PFSK-1 (cell line): ENCODE results near the gene MAML2.

Experiments used
- FOXP2 ChIP-seq: optimal IDR thresholded peaks from 2 replicates; pipeline ENCODE3; 2011; ENCODE audit warnings: borderline replicate concordance, control low read depth, inconsistent platforms; ENCODE audit not compliant: insufficient read depth; ENCODE audit errors: extremely low read length, extremely low read depth
- POLR2AphosphoS5 ChIP-seq: IDR thresholded peaks from 2 replicates; pipeline ENCODE4 v1.6.1; 2012; ENCODE audit warnings: low read depth, mild to moderate bottlenecking, control low read depth, low read length, moderate library complexity
- REST ChIP-seq, 2 experiments: IDR thresholded peaks; 2 replicates each; pipeline versions ENCODE4 v1.6.1 to v1.8.0; 2011 to 2012; ENCODE audit warnings: low read depth in 2 of 2, low read length in 2 of 2, control low read depth in 1 of 2, inconsistent platforms in 1 of 2, mild to moderate bottlenecking in 1 of 2, moderate library complexity in 1 of 2; ENCODE audit not compliant: insufficient read depth in 1 of 2
- SIN3A ChIP-seq: IDR thresholded peaks from 2 replicates; pipeline ENCODE4 v1.6.1; 2012; ENCODE audit warnings: mild to moderate bottlenecking, low read length, moderate library complexity, borderline replicate concordance; ENCODE audit not compliant: insufficient read depth
- TAF1 ChIP-seq: IDR thresholded peaks from 2 replicates; pipeline ENCODE4 v1.6.1; 2012; ENCODE audit warnings: low read length, control low read depth, borderline replicate concordance; ENCODE audit not compliant: insufficient read depth

MAML2 gene

GRCh38 chr11:96103102-96103501 is 239.9 kb downstream of the MAML2 start:
- TF ChIP-seq SIN3A (no peak), REST (IDR thresholded peaks at IDR 0.05; ENCODE audit: insufficient read depth in 1 of 2, low read depth in 2 of 2, low read length in 2 of 2) (no peak), FOXP2 (no peak), TAF1 (no peak), POLR2AphosphoS5 (no peak)

GRCh38 chr11:96102664-96103078 is 240.3 kb downstream of the MAML2 start:
- TF ChIP-seq POLR2AphosphoS5 (no peak), TAF1 (no peak), SIN3A (no peak)

GRCh38 chr11:96101146-96101545 is 241.8 kb downstream of the MAML2 start:
- no peak for TF ChIP-seq REST (IDR thresholded peaks at IDR 0.05; ENCODE audit: insufficient read depth in 1 of 2, low read depth in 2 of 2, low read length in 2 of 2)
- no peak for TF ChIP-seq SIN3A
- no peak for TF ChIP-seq POLR2AphosphoS5
- TF ChIP-seq FOXP2 = no peak
- TF ChIP-seq TAF1 = no peak

GRCh38 chr11:96098511-96099241 is 244.3 kb downstream of the MAML2 start:
- TF ChIP-seq SIN3A (no peak), FOXP2 (no peak), POLR2AphosphoS5 (no peak), TAF1 (no peak), REST (IDR thresholded peaks at IDR 0.05; ENCODE audit: insufficient read depth in 1 of 2, low read depth in 2 of 2, low read length in 2 of 2) (no peak)

GRCh38 chr11:96097844-96098421 is 245.1 kb downstream of the MAML2 start:
- TF ChIP-seq SIN3A = no peak
- TF ChIP-seq POLR2AphosphoS5 = no peak
- no peak for TF ChIP-seq REST (IDR thresholded peaks at IDR 0.05; ENCODE audit: insufficient read depth in 1 of 2, low read depth in 2 of 2, low read length in 2 of 2)
- no peak for TF ChIP-seq TAF1
- no peak for TF ChIP-seq FOXP2
